ENCODE data around the gene CHRNB1.

Gene CHRNB1

DNA sequence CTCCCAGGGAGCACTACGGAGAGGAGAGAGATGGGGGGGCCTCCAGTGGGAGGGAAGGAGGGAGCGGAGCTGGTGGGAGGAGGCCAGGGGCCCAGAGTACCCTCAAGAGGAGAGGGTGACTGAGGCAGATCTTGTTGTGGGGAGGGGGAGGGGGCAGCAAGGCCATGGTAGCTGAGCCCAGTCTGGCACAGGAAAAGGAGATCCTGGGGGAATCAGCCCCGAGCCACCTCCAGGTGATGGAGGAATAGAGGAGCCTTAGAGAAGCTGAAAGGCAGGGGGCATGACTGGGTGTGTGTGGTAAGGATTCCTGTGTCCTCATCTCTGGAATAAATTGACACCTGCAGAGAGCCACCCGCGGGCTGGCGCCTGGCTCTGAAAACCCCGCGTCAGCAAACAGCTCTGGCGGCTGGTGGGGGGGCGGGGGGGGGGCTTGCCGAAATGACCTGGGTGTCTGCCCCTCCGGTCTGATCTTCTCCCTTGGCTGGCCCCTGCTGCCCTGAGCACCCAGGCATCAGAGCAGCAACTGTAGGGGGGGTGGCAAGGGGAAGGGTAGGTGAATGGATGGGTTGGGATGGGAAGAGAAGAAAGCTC is 38.5 kb upstream of the CHRNB1 start:
- H3K4me1 ChIP-seq (ENCODE audit: control insufficient read depth, insufficient read depth, low read length, poor library complexity, severe bottlenecking): peaks cover 19% of the 10 kb centered on the region
- no peak for DNase-seq
- H3K4me3 ChIP-seq (ENCODE audit: insufficient read depth, low read depth, low read length, poor library complexity, severe bottlenecking): no peak overlapping the region
- H3K27me3 ChIP-seq (replicated peaks; ENCODE audit: control insufficient read depth, insufficient read depth, low read length, poor library complexity, severe bottlenecking): no peaks in the 10 kb centered on the region
- H3K27ac ChIP-seq (ENCODE audit: insufficient read depth, low read length, poor library complexity, severe bottlenecking): no peak overlapping the region
- no peaks in the 10 kb centered on the region for H3K9me3 ChIP-seq (ENCODE audit: control insufficient read depth, low read length)
- no peaks in the 10 kb centered on the region for H3K36me3 ChIP-seq (ENCODE audit: control insufficient read depth, insufficient read depth, low read length)

GRCh38 chr17:7407082-7407481 is 37.8 kb upstream of the CHRNB1 start:
- no peaks in the 10 kb centered on the region for H3K27me3 ChIP-seq (replicated peaks; ENCODE audit: control insufficient read depth, insufficient read depth, low read length, poor library complexity, severe bottlenecking)
- no peak for DNase-seq
- H3K4me1 ChIP-seq (ENCODE audit: control insufficient read depth, insufficient read depth, low read length, poor library complexity, severe bottlenecking): peaks cover 19% of the 10 kb centered on the region
- H3K4me3 ChIP-seq (ENCODE audit: insufficient read depth, low read depth, low read length, poor library complexity, severe bottlenecking): no peak overlapping the region
- H3K9me3 ChIP-seq (ENCODE audit: control insufficient read depth, low read length): no peaks in the 10 kb centered on the region
- H3K36me3 ChIP-seq (ENCODE audit: control insufficient read depth, insufficient read depth, low read length): no peaks in the 10 kb centered on the region
- no peak overlapping the region for H3K27ac ChIP-seq (ENCODE audit: insufficient read depth, low read length, poor library complexity, severe bottlenecking)

GRCh38 chr17:7407485-7408251 is 37.2 kb upstream of the CHRNB1 start, which contains the start of gene NLGN2:
TSS of gene NLGN2 (plus strand) at chr17:7407845. CDS start at chr17:7408256, 411 bp downstream.
- Histone ChIP-seq H3K4me1 (ENCODE audit: control insufficient read depth, insufficient read depth, low read length, poor library complexity, severe bottlenecking) (peaks cover 19% of the 10 kb centered on the region), H3K36me3 (ENCODE audit: control insufficient read depth, insufficient read depth, low read length) (no peaks in the 10 kb centered on the region), H3K9me3 (ENCODE audit: control insufficient read depth, low read length) (no peaks in the 10 kb centered on the region), H3K4me3 (ENCODE audit: insufficient read depth, low read depth, low read length, poor library complexity, severe bottlenecking) (no peak within 1 kb of the TSS), H3K27ac (ENCODE audit: insufficient read depth, low read length, poor library complexity, severe bottlenecking) (no peak within 1 kb of the TSS), H3K27me3 (replicated peaks; ENCODE audit: control insufficient read depth, insufficient read depth, low read length, poor library complexity, severe bottlenecking) (no peaks in the 10 kb centered on the region)
- DNase-seq: no peak

DNA sequence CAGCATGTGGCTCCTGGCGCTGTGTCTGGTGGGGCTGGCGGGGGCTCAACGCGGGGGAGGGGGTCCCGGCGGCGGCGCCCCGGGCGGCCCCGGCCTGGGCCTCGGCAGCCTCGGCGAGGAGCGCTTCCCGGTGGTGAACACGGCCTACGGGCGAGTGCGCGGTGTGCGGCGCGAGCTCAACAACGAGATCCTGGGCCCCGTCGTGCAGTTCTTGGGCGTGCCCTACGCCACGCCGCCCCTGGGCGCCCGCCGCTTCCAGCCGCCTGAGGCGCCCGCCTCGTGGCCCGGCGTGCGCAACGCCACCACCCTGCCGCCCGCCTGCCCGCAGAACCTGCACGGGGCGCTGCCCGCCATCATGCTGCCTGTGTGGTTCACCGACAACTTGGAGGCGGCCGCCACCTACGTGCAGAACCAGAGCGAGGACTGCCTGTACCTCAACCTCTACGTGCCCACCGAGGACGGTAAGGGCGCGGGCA is 36.6 kb upstream of the CHRNB1 start:
- H3K27ac ChIP-seq (ENCODE audit: insufficient read depth, low read length, poor library complexity, severe bottlenecking): no peak overlapping the region
- H3K4me1 ChIP-seq (ENCODE audit: control insufficient read depth, insufficient read depth, low read length, poor library complexity, severe bottlenecking): peaks cover 15% of the 10 kb centered on the region
- no peak for DNase-seq
- no peaks in the 10 kb centered on the region for H3K36me3 ChIP-seq (ENCODE audit: control insufficient read depth, insufficient read depth, low read length)
- no peaks in the 10 kb centered on the region for H3K27me3 ChIP-seq (replicated peaks; ENCODE audit: control insufficient read depth, insufficient read depth, low read length, poor library complexity, severe bottlenecking)
- H3K4me3 ChIP-seq (ENCODE audit: insufficient read depth, low read depth, low read length, poor library complexity, severe bottlenecking): no peak overlapping the region
- no peaks in the 10 kb centered on the region for H3K9me3 ChIP-seq (ENCODE audit: control insufficient read depth, low read length)

DNA sequence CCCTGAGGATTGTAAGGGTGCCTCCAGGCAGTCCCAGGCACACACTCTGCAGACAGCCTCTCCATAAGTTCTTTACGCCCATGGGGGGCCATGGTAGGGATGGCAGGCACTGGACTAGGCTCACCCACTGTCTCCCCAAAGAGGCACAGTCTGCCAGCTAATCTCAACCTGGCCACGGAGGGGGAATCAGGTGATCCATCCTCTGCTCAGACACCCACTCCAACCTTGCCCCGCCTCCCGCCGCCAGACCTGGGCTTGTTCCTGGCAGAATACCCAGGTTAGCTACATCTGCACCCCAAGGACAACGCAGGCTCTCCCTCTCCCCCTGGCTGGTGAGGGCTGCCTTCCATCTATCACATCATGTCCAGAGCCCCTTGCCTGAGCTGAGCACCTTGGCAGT is 36.0 kb upstream of the CHRNB1 start:
- no peaks in the 10 kb centered on the region for H3K9me3 ChIP-seq (ENCODE audit: control insufficient read depth, low read length)
- no peaks in the 10 kb centered on the region for H3K36me3 ChIP-seq (ENCODE audit: control insufficient read depth, insufficient read depth, low read length)
- H3K4me1 ChIP-seq (ENCODE audit: control insufficient read depth, insufficient read depth, low read length, poor library complexity, severe bottlenecking): peaks cover 11% of the 10 kb centered on the region
- no peak overlapping the region for H3K4me3 ChIP-seq (ENCODE audit: insufficient read depth, low read depth, low read length, poor library complexity, severe bottlenecking)
- H3K27ac ChIP-seq (ENCODE audit: insufficient read depth, low read length, poor library complexity, severe bottlenecking): no peak overlapping the region
- DNase-seq: no peak
- H3K27me3 ChIP-seq (replicated peaks; ENCODE audit: control insufficient read depth, insufficient read depth, low read length, poor library complexity, severe bottlenecking): no peaks in the 10 kb centered on the region

DNA sequence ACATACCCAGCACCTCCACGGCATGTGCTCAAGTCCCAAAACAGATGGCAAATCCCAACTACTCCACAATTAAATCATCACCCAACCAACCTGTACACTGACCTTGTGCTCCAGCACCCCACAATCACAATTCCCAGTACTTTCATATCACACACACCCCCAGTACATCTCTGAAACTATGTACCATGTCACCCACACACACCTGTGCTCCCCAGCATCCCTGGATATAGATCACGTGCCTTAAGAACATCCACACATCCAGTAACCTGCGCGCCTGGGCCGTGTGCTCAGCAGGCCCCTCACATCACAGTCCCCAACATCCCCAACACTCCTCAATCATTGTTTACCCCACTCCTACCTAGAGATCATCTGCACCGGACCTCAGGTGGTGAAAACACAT is 35.1 kb upstream of the CHRNB1 start:
- H3K9me3 ChIP-seq (ENCODE audit: control insufficient read depth, low read length): no peaks in the 10 kb centered on the region
- no peaks in the 10 kb centered on the region for H3K27me3 ChIP-seq (replicated peaks; ENCODE audit: control insufficient read depth, insufficient read depth, low read length, poor library complexity, severe bottlenecking)
- no peaks in the 10 kb centered on the region for H3K36me3 ChIP-seq (ENCODE audit: control insufficient read depth, insufficient read depth, low read length)

DNA sequence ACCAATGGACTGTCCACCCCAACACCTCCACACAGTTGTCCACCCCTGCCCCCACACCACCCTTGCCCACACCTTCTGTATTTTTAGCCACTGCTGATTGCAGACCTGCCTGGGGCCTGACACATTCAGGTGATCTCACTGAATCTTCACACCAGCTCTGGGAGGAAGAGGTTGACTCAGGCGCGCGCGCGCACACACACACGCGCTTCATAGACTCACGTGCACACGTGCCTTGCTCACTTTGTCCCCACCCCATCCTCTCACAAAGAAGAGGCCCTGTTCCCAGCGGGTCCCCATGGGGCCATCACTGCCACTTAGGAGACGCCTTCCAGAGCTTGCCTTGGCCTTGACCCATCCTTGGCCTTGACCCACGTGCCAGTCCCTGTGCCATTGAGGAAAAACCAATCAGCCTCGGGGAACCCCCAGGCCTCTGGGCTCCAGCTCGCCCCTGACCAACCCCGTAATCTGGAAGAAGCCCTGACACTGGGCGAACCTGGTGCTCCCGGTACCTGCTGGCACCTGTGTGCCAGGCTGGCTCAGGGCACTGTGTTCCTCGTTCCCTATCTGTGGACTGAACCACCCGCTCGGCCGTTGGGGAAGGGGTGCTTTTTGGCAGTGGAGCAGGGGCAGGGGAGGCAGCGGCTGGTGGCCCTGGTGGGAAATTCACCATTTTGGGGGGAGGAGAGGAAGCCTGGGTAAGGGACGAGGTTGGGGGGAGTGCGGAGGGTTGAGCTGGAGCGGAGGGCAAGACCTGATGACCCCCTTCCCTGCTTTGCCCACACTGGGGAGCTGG is 34.0 kb upstream of the CHRNB1 start:
- DNase-seq: no peak
- Histone ChIP-seq H3K4me3 (ENCODE audit: insufficient read depth, low read depth, low read length, poor library complexity, severe bottlenecking) (no peak overlapping the region), H3K4me1 (ENCODE audit: control insufficient read depth, insufficient read depth, low read length, poor library complexity, severe bottlenecking) (no peaks in the 10 kb centered on the region), H3K27ac (ENCODE audit: insufficient read depth, low read length, poor library complexity, severe bottlenecking) (no peak overlapping the region), H3K9me3 (ENCODE audit: control insufficient read depth, low read length) (no peaks in the 10 kb centered on the region), H3K36me3 (ENCODE audit: control insufficient read depth, insufficient read depth, low read length) (no peaks in the 10 kb centered on the region), H3K27me3 (replicated peaks; ENCODE audit: control insufficient read depth, insufficient read depth, low read length, poor library complexity, severe bottlenecking) (no peaks in the 10 kb centered on the region)

More for the DNA sequence above, 35.1 kb upstream of the CHRNB1 start:
- Histone ChIP-seq H3K4me1 (ENCODE audit: control insufficient read depth, insufficient read depth, low read length, poor library complexity, severe bottlenecking) (peaks cover 11% of the 10 kb centered on the region), H3K4me3 (ENCODE audit: insufficient read depth, low read depth, low read length, poor library complexity, severe bottlenecking) (no peak overlapping the region), H3K27ac (ENCODE audit: insufficient read depth, low read length, poor library complexity, severe bottlenecking) (no peak overlapping the region)
- DNase-seq: no peak

DNA sequence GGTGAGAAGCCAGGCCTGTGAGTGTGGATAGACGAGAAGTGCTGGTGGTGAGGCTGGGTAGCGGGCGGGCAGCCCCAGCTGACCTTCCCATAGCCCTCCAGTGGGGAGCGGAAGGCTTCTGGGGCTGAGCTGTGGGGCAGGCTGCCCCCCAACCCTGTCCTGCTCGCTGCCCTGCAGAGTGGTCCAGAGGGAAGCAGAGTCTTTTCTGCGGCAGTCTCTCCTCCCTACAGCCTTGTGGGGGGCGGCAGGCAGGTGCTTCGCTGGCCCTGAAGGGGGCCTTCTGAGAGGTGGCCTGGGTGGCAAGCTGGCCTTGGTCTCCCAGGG is 33.5 kb upstream of the CHRNB1 start:
- Histone ChIP-seq H3K36me3 (ENCODE audit: control insufficient read depth, insufficient read depth, low read length) (no peaks in the 10 kb centered on the region), H3K27ac (ENCODE audit: insufficient read depth, low read length, poor library complexity, severe bottlenecking) (no peak overlapping the region), H3K4me3 (ENCODE audit: insufficient read depth, low read depth, low read length, poor library complexity, severe bottlenecking) (no peak overlapping the region), H3K9me3 (ENCODE audit: control insufficient read depth, low read length) (no peaks in the 10 kb centered on the region), H3K4me1 (ENCODE audit: control insufficient read depth, insufficient read depth, low read length, poor library complexity, severe bottlenecking) (no peaks in the 10 kb centered on the region), H3K27me3 (replicated peaks; ENCODE audit: control insufficient read depth, insufficient read depth, low read length, poor library complexity, severe bottlenecking) (no peaks in the 10 kb centered on the region)
- DNase-seq: no peak

- H3K4me1 ChIP-seq (ENCODE audit: control insufficient read depth, insufficient read depth, low read length, poor library complexity, severe bottlenecking): no peaks in the 10 kb centered on the region
- no peaks in the 10 kb centered on the region for H3K9me3 ChIP-seq (ENCODE audit: control insufficient read depth, low read length)
- no peaks in the 10 kb centered on the region for H3K36me3 ChIP-seq (ENCODE audit: control insufficient read depth, insufficient read depth, low read length)
- no peak overlapping the region for H3K27ac ChIP-seq (ENCODE audit: insufficient read depth, low read length, poor library complexity, severe bottlenecking)
- no peak overlapping the region for H3K4me3 ChIP-seq (ENCODE audit: insufficient read depth, low read depth, low read length, poor library complexity, severe bottlenecking)
- no peak for DNase-seq
- H3K27me3 ChIP-seq (replicated peaks; ENCODE audit: control insufficient read depth, insufficient read depth, low read length, poor library complexity, severe bottlenecking): no peaks in the 10 kb centered on the region
These were observed 31.4 kb upstream of the CHRNB1 start for GRCh38 chr17:7413346-7413985.
